GM12873 (cell line): Measurements from ENCODE around the gene MYB.

Source experiments
- TF ChIP-seq, protein P1 (sequence below): IDR thresholded peaks from 2 replicates; pipeline ENCODE4 v1.5.1; 2012; ENCODE audit warnings: low read depth, mild to moderate bottlenecking, moderate library complexity, low read length, control low read depth; ENCODE audit not compliant: insufficient read depth; ENCODE audit errors: missing control alignments

Gene MYB

DNA sequence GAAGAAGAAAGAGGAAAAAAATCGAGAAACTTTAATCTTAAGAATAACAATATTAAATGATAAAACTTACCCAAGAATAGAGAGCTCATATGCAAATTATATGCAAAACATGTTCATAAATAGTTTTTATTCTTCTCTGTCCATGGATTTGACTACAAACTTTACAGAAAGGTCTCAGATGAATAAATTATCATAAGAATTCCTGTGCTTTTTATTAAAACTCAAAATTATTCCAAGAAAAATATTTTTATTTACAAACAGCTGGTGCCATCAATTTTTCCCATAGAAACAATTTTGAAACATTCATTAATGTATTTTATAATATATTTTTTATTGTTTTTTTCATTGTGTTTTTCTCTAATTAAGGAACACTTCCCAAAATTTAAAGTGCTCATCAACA is 12.1 kb downstream of the MYB start:
- TF ChIP-seq, protein P1, sequence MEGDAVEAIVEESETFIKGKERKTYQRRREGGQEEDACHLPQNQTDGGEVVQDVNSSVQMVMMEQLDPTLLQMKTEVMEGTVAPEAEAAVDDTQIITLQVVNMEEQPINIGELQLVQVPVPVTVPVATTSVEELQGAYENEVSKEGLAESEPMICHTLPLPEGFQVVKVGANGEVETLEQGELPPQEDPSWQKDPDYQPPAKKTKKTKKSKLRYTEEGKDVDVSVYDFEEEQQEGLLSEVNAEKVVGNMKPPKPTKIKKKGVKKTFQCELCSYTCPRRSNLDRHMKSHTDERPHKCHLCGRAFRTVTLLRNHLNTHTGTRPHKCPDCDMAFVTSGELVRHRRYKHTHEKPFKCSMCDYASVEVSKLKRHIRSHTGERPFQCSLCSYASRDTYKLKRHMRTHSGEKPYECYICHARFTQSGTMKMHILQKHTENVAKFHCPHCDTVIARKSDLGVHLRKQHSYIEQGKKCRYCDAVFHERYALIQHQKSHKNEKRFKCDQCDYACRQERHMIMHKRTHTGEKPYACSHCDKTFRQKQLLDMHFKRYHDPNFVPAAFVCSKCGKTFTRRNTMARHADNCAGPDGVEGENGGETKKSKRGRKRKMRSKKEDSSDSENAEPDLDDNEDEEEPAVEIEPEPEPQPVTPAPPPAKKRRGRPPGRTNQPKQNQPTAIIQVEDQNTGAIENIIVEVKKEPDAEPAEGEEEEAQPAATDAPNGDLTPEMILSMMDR: no peak

- TF ChIP-seq, protein P1: no peak
Observed at GRCh38 chr6:135195041-135195440, 13.9 kb downstream of the MYB start.

GRCh38 chr6:135195522-135195921 is 14.4 kb downstream of the MYB start:
- TF ChIP-seq, protein P1: no peak

DNA sequence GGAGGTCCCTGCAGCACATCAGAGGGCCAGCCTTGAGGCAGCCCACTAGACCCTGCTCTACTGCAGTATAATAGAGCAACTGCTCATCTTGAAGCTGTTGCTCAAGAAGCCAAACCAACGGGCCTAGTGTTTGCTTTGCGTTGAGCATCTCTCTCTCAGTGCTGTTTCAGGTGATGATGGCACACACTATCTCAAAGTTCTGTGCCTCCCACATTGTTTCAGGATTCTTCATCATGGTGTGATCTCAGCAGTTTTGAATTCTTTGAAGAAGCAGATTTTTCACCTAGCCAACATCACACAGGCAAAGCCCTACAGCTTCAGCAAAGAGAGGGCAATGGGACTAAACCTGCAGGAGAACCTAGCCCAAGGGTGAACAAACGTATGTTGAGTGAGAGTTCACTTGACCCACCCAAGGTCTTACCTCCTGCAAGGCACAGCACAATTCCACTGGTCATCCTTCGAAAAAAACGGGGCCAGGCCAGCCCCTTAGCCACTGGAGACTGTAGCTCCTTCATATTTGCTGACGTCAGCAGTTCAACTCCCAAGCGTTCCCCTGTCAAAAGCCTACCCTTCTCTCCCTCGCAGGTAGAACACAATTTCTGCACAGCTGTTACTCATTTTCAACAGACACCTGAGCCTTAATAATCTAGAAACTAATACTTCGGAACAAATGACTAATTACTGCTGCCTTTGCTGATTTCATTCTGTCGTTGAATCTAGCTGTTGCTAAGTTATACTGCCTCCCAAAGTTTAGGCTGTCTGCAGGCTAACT is 15.8 kb downstream of the MYB start:
- TF ChIP-seq, protein P1: no peak

GRCh38 chr6:135202836-135203235 is 21.7 kb downstream of the MYB start:
- TF ChIP-seq, protein P1: no peak

DNA sequence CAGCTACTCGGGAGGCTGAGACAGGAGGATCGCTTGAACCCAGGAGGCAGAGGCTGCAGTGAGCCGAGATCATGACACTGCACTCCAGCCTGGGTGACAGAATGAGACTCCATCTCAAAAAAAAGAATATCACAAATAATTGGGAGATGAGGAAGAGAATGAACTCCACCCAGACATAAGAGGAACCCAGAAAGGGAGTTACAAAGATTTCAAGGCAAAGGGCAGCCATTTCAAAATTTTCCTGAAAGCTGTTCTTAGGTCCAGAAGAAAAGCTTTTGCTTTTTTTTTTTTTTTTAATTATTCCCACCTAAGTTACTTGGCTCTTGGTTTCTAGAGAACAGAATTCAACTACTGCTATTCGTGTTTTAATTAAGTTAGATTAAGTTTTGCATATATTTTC is 23.8 kb downstream of the MYB start:
- TF ChIP-seq, protein P1: no peak

DNA sequence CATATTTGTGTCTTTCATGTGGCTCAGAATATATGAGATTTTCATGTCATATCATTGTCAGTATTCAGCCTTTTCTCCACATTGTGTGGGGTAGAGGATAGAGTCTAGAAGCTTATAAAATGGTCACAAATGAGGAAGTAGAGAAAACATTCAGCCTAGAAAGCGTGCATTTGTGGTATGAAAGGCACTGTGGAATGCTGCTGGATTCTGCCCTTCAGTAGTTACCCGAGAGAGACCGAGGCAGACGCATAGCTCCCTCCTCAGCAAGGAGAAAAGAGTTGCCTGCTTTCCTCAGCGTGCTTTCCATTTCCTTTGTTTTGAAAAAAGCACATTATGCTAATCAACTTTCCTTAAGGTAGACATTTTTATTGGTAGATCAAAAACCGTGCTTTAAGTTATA is 28.7 kb downstream of the MYB start:
- TF ChIP-seq, protein P1: no peak
